Activated CD8-positive, alpha-beta T cell treated with anti-CD3 and anti-CD28 coated beads for 36 hours (primary cell): ENCODE measurements around the gene DDO. TPM values are rescaled to one million over a fixed set of nuclear protein-coding genes. Genes with fewer than 3 reads are reported as not detected.

Experiments used
- ATAC-seq: fragments of 200-7000 bp; cut with Tn5 transposase; one replicate; pipeline ENCODE4 v1.10.0; 2021; ENCODE audit warnings: mild to moderate bottlenecking, moderate library complexity
- CTCF ChIA-PET: fragments of 350-600 bp; sonication (Branson Sonifier 250); formaldehyde crosslinking; loops from one replicate; lab custom pipeline; 2021; ENCODE audit warnings: antibody characterized with exemption; lab: Charles Lee
- POLR2A ChIA-PET: fragments of 350-600 bp; sonication (Branson Sonifier 250); formaldehyde crosslinking; loops from one replicate; lab custom pipeline; 2021; ENCODE audit warnings: antibody characterized with exemption; lab: Charles Lee
- DNase-seq: peaks from one replicate; pipeline ENCODE4 v3.0.0-alpha.2; 2020
- H3K27ac Mint-ChIP-seq: one replicate; pipeline ENCODE4 v1.8.0; 2021; ENCODE audit warnings: mild to moderate bottlenecking, mixed read lengths
- H3K27me3 Mint-ChIP-seq: one replicate; pipeline ENCODE4 v1.8.0; 2021; ENCODE audit warnings: mixed read lengths
- H3K36me3 Mint-ChIP-seq: one replicate; pipeline ENCODE4 v1.8.0; 2021; ENCODE audit warnings: low read depth, mixed read lengths
- H3K4me1 Mint-ChIP-seq: one replicate; pipeline ENCODE4 v1.8.0; 2021; ENCODE audit warnings: low read depth, mixed read lengths
- H3K4me3 Mint-ChIP-seq: one replicate; pipeline ENCODE4 v1.8.0; 2021; ENCODE audit warnings: mild to moderate bottlenecking, moderate library complexity, mixed read lengths
- H3K9me3 Mint-ChIP-seq: one replicate; pipeline ENCODE4 v1.8.0; 2021; ENCODE audit warnings: mixed read lengths
- CTCF ChIP-seq: fragments of 200-600 bp; IDR thresholded peaks from one replicate; pipeline ENCODE4 v1.8.0; 2022; ENCODE audit warnings: antibody characterized with exemption, mild to moderate bottlenecking
- intact Hi-C: fragments of 100-400 bp; cut with micrococcal nuclease; formaldehyde crosslinking; loops from one replicate; pipeline ENCODE4 v1.10.0; 2022
- total RNA-seq, 2 experiments: library from RNA; stranded (reverse); gene quantifications; one replicate each; pipeline ENCODE4 v1.2.3, GENCODE V29; 2021

DDO gene
- total RNA-seq, 2 experiments from 2014 or later = not detected

GRCh38 chr6:110356778-110357177 is 58.6 kb downstream of the DDO start:
- TF ChIP-seq CTCF = no peak
- ChIA-PET CTCF (interaction anchor here (1.0 kb wide), 1 partner anchor 12 kb away, joined by 4 read pairs; no protein-coding TSS in a partner anchor), POLR2A (no interaction called here)
- Mint-ChIP-seq H3K36me3 (no peaks in the 10 kb centered on the region), H3K27ac (no peak overlapping the region), H3K4me3 (peak overlapping the region; percentile 72), H3K4me1 (peaks cover 9% of the 10 kb centered on the region), H3K9me3 (no peaks in the 10 kb centered on the region), H3K27me3 (peaks cover 18% of the 10 kb centered on the region)
- DNase-seq = no peak
- intact Hi-C loops = no loop called here
- no peak for ATAC-seq

- CTCF ChIA-PET = interaction anchor here (1.1 to 1.3 kb wide), 2 partner anchors 9 to 20 kb away, joined by 3 read pairs; no protein-coding TSS in a partner anchor
- intact Hi-C loops = no loop called here
- no peaks in the 10 kb centered on the region for H3K36me3 Mint-ChIP-seq
Measured at GRCh38 chr6:110355727-110356126, 59.6 kb downstream of the DDO start.

GRCh38 chr6:110355022-110355421 is 60.4 kb downstream of the DDO start:
- no peak for TF ChIP-seq CTCF
- Mint-ChIP-seq H3K9me3 (no peaks in the 10 kb centered on the region), H3K4me3 (no peak overlapping the region), H3K27me3 (peaks cover 18% of the 10 kb centered on the region), H3K4me1 (peaks cover 9% of the 10 kb centered on the region), H3K36me3 (no peaks in the 10 kb centered on the region), H3K27ac (no peak overlapping the region)
- ATAC-seq = no peak
- no peak for DNase-seq
- ChIA-PET CTCF (interaction anchor here (1.3 to 1.4 kb wide), 3 partner anchors 11 to 37 kb away, joined by 3 to 7 read pairs (median 5); no protein-coding TSS in a partner anchor), POLR2A (interaction anchor here (0.7 kb wide), 1 partner anchor 13 kb away, joined by 3 read pairs; no protein-coding TSS in a partner anchor)
- intact Hi-C loops = no loop called here

More at GRCh38 chr6:110355727-110356126, 59.6 kb downstream of the DDO start:
- DNase-seq = no peak
- Mint-ChIP-seq H3K27ac (no peak overlapping the region), H3K4me1 (peaks cover 9% of the 10 kb centered on the region), H3K9me3 (no peaks in the 10 kb centered on the region), H3K4me3 (no peak overlapping the region), H3K27me3 (peaks cover 18% of the 10 kb centered on the region)
- no peak for TF ChIP-seq CTCF
- no peak for ATAC-seq
- POLR2A ChIA-PET = interaction anchor here (0.7 kb wide), 1 partner anchor 12 kb away, joined by 3 read pairs; no protein-coding TSS in a partner anchor

GRCh38 chr6:110354153-110354552 is 61.2 kb downstream of the DDO start:
- ChIA-PET CTCF (interaction anchor here (1.4 kb wide), 2 partner anchors 12 to 38 kb away, joined by 5 to 7 read pairs; no protein-coding TSS in a partner anchor), POLR2A (no interaction called here)
- TF ChIP-seq CTCF = no peak
- no peaks in the 10 kb centered on the region for H3K9me3 Mint-ChIP-seq
- H3K36me3 Mint-ChIP-seq = no peaks in the 10 kb centered on the region
- intact Hi-C loops = no loop called here
- H3K27me3 Mint-ChIP-seq = peaks cover 16% of the 10 kb centered on the region
- ATAC-seq (no peak), DNase-seq (no peak)
- no peak overlapping the region for H3K27ac Mint-ChIP-seq
- H3K4me1 Mint-ChIP-seq = peaks cover 9% of the 10 kb centered on the region
- no peak overlapping the region for H3K4me3 Mint-ChIP-seq

- Mint-ChIP-seq H3K27me3 (peaks cover 10% of the 10 kb centered on the region), H3K36me3 (no peaks in the 10 kb centered on the region), H3K9me3 (no peaks in the 10 kb centered on the region), H3K4me3 (no peak overlapping the region), H3K4me1 (peaks cover 9% of the 10 kb centered on the region), H3K27ac (no peak overlapping the region)
- no peak for ATAC-seq
- CTCF ChIA-PET = interaction anchor here (0.9 to 1.4 kb wide), 3 partner anchors 12 to 38 kb away, joined by 3 to 7 read pairs (median 5); no protein-coding TSS in a partner anchor
- POLR2A ChIA-PET = no interaction called here
- DNase-seq = no peak
- no peak for TF ChIP-seq CTCF
- intact Hi-C loops = no loop called here
Measured at GRCh38 chr6:110353457-110354001, 61.8 kb downstream of the DDO start.
